GM21619 (cell line): ENCODE measurements around the gene GCKR.

Source experiments
- ATAC-seq: cut with Tn5 transposase; IDR thresholded peaks from one replicate; pipeline ENCODE4 v1.9.1; 2021; ENCODE audit not compliant: unreplicated experiment

Gene GCKR

GRCh38 chr2:27569398-27569797, 72.8 kb downstream of the GCKR start:
- ATAC-seq = no peak

GRCh38 chr2:27571197-27571596, 74.6 kb downstream of the GCKR start:
- no peak for ATAC-seq

GRCh38 chr2:27571681-27572080, 75.0 kb downstream of the GCKR start:
- ATAC-seq = no peak

- ATAC-seq = no peak
Observed at GRCh38 chr2:27572439-27572838, 75.8 kb downstream of the GCKR start.

GRCh38 chr2:27572998-27573429, 76.4 kb downstream of the GCKR start:
- ATAC-seq = no peak
